GM19035 (cell line): ENCODE data around the gene VSTM4.

Source experiments
- ATAC-seq: cut with Tn5 transposase; IDR thresholded peaks from one replicate; pipeline ENCODE4 v1.9.1; 2021; ENCODE audit not compliant: unreplicated experiment

Gene VSTM4

DNA sequence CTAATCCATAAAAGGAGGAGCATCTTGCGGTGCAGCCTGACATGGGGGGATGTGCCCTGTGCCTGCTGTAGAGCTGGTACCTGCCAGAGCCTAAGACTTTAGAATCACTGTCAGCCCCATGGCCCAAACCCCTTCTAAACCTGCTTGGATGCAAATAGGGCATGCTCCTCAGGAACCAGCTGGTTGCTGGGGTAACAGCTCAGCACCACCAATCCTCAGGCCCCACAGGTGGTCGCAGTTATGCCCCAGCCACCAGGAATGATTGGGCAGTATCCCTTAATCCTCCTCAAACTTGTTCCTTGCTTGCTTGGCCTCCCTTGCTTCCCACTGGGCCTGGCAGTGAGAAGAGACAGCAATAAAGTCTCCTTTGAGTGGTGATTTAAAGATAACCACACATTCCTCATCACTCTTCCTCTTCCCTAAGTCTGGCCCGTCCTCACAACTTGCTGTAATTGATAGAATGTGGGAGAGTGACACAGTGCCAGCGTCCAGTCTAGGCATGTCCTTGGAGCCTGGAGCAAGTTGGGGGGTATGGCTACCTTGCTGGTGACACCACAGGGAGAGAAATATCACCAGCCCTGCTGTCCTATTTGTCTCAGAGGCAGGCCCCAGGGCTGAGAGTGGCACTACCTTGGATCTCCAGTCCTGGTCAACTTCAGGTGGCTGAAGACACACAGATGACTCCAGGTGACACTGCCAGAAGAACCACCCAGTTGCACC is 43.0 kb downstream of the VSTM4 start:
- ATAC-seq: no peak

GRCh38 chr10:49071160-49071761 is 44.1 kb downstream of the VSTM4 start:
- no peak for ATAC-seq

GRCh38 chr10:49070701-49071100 is 44.6 kb downstream of the VSTM4 start:
- no peak for ATAC-seq

GRCh38 chr10:49068672-49069217 is 46.6 kb downstream of the VSTM4 start:
- ATAC-seq: no peak

- no peak for ATAC-seq
Measured at GRCh38 chr10:49068209-49068608, 47.1 kb downstream of the VSTM4 start.

- ATAC-seq: no peak
Measured at GRCh38 chr10:49066944-49067730, 48.2 kb downstream of the VSTM4 start.

GRCh38 chr10:49062229-49062628 is 53.1 kb downstream of the VSTM4 start:
- no peak for ATAC-seq

DNA sequence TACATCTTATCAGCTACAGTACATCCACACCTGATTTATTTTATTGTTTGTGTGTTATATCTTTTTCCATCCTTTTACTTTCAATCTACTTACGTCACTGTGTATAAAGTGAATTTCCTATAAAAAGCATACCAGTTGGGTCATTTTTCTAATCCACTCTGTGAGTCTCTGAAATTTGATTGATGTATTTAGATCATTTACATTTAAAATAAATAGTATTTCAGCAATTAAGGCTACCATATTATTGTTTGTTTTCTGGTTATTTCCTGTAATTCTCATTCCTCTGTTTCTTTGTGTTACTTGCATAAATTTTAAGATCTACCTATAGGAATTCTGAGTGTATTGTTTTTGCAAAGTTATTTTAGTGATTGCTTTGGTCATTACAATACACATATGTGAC is 53.7 kb downstream of the VSTM4 start:
- no peak for ATAC-seq

- ATAC-seq: no peak
Measured at GRCh38 chr10:49058463-49059255, 56.7 kb downstream of the VSTM4 start.

- no peak for ATAC-seq
Measured at GRCh38 chr10:49057231-49057880, 58.0 kb downstream of the VSTM4 start.

- ATAC-seq: no peak
Measured at GRCh38 chr10:49056356-49056755, 59.0 kb downstream of the VSTM4 start.

DNA sequence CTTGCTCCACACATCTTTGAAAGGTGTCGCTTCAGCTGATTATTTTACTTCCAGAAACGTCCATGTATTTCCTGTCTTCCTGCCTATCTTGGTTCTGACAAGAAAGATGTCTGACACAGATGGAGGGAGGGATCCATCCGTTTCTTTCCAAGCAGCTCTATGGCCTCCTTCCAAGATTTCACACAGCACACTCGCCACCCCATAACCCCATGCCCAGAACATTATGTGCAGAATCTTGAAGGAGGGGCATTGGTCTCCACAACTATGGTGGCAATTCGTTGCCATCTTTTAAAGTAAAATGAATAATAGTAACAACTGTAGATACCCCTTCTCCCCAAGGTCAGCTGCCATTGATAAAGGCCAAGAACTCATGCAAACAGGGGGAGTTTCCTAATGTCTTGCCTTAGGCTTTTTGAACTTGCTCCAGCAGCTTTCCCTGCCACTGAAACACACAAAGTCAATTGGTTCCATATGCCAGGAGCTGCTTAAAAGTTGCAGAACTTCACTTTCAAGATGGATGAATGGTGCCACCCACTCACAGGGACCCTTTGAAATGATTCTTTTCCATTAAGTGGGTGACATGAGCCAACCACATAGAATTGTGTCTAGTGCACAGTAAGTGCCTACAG is 60.0 kb downstream of the VSTM4 start:
- ATAC-seq: no peak

DNA sequence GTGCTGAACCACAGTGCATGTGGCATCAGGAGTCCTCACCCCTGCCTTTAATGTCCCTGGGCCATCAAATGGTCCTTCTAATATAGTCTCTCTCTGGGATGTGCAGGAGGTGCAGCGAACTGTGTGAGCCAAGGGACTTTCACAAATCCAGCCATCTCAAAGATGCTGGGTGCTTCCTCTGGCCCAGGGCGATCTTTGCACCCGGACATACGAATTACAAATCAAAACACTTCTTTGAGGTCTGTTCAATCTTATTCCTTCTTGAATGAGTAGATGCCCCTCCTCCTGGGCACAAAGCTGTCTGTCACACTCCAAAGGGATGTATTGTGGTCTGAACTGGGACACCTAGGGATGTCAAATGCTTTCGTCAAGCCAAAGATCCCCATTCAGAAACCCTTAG is 60.6 kb downstream of the VSTM4 start:
- ATAC-seq: no peak

GRCh38 chr10:49053998-49054692 is 61.2 kb downstream of the VSTM4 start:
- no peak for ATAC-seq

- ATAC-seq: peak; percentile 72
Measured at GRCh38 chr10:49053053-49053997, 62.0 kb downstream of the VSTM4 start.

- no peak for ATAC-seq
Measured at GRCh38 chr10:49052069-49052468, 63.3 kb downstream of the VSTM4 start.

- ATAC-seq: no peak
Measured at GRCh38 chr10:49050906-49051305, 64.4 kb downstream of the VSTM4 start.

GRCh38 chr10:49050366-49050765 is 65.0 kb downstream of the VSTM4 start:
- no peak for ATAC-seq
